Trophoblast cell (in vitro differentiated cells and primary cell): ENCODE data around the gene MOCS3.

Experiments used
- DNase-seq, 2 donors: peaks; one replicate each; pipeline ENCODE4 v3.0.0-alpha.2; 2016
- H2AFZ ChIP-seq: 2 replicates; pipeline ENCODE4 v1.6.1; 2013; ENCODE audit warnings: low read length, moderate library complexity, mild to moderate bottlenecking; ENCODE audit not compliant: insufficient read depth, poor library complexity
- H2AK5ac ChIP-seq: 2 replicates; pipeline ENCODE4 v1.6.1; 2013; ENCODE audit warnings: mild to moderate bottlenecking, low read length
- H2BK120ac ChIP-seq: 2 replicates; pipeline ENCODE4 v1.6.1; 2013; ENCODE audit warnings: low read length, mild to moderate bottlenecking, moderate library complexity; ENCODE audit not compliant: insufficient read depth, poor library complexity
- H2BK12ac ChIP-seq: 2 replicates; pipeline ENCODE4 v1.6.1; 2013; ENCODE audit warnings: mild to moderate bottlenecking, low read length, moderate library complexity
- H2BK5ac ChIP-seq: 2 replicates; pipeline ENCODE4 v1.6.1; 2013; ENCODE audit warnings: low read length, low read depth, moderate library complexity, mild to moderate bottlenecking; ENCODE audit not compliant: poor library complexity
- H3K14ac ChIP-seq: 2 replicates; pipeline ENCODE4 v1.6.1; 2013; ENCODE audit warnings: mild to moderate bottlenecking, low read length
- H3K18ac ChIP-seq: 2 replicates; pipeline ENCODE4 v1.6.1; 2013; ENCODE audit warnings: mild to moderate bottlenecking, low read length
- H3K23ac ChIP-seq: 2 replicates; pipeline ENCODE4 v1.6.1; 2013; ENCODE audit warnings: low read length
- H3K27ac ChIP-seq: 2 replicates; pipeline ENCODE4 v1.5.1; 2013; ENCODE audit warnings: low read depth, mild to moderate bottlenecking, inconsistent platforms, low read length, moderate library complexity
- H3K27me3 ChIP-seq: 2 replicates; pipeline ENCODE4 v1.6.1; 2013; ENCODE audit warnings: inconsistent platforms, mild to moderate bottlenecking, low read length, moderate library complexity; ENCODE audit not compliant: insufficient read depth
- H3K36me3 ChIP-seq, 2 experiments: 1 replicate in 1 of 2; 2 replicates in 1 of 2; pipeline ENCODE4 v1.6.1; 2013; ENCODE audit warnings: low read length in 2 of 2, mild to moderate bottlenecking in 2 of 2, moderate library complexity in 1 of 2; ENCODE audit not compliant: insufficient read depth in 2 of 2, control insufficient read depth in 1 of 2
- H3K4ac ChIP-seq: 2 replicates; pipeline ENCODE4 v1.6.1; 2013; ENCODE audit warnings: low read depth, mild to moderate bottlenecking, low read length, moderate library complexity
- H3K4me1 ChIP-seq, 2 experiments: 1 replicate in 1 of 2; 2 replicates in 1 of 2; pipeline ENCODE4 v1.6.1; 2013; ENCODE audit warnings: low read length in 2 of 2, mild to moderate bottlenecking in 2 of 2, moderate library complexity in 1 of 2; ENCODE audit not compliant: insufficient read depth in 2 of 2, control insufficient read depth in 1 of 2
- H3K4me2 ChIP-seq: 2 replicates; pipeline ENCODE4 v1.6.1; 2013; ENCODE audit warnings: inconsistent platforms, mild to moderate bottlenecking, low read length, moderate library complexity
- H3K4me3 ChIP-seq: 2 replicates; pipeline ENCODE4 v1.5.1; 2013; ENCODE audit warnings: mild to moderate bottlenecking, low read depth, low read length, inconsistent platforms
- H3K79me1 ChIP-seq: one replicate; pipeline ENCODE4 v1.6.1; 2013; ENCODE audit warnings: low read length
- H3K79me2 ChIP-seq: 2 replicates; pipeline ENCODE4 v1.6.1; 2013; ENCODE audit warnings: low read length, mild to moderate bottlenecking; ENCODE audit not compliant: control insufficient read depth, insufficient read depth, poor library complexity
- H3K9ac ChIP-seq: 2 replicates; pipeline ENCODE4 v1.6.1; 2013; ENCODE audit warnings: mild to moderate bottlenecking, low read length
- H3K9me3 ChIP-seq: 2 replicates; pipeline ENCODE4 v1.6.1; 2013; ENCODE audit warnings: low read depth, mild to moderate bottlenecking, control low read depth, inconsistent platforms, low read length; ENCODE audit not compliant: insufficient read depth
- H4K12ac ChIP-seq: 2 replicates; pipeline ENCODE4 v1.6.1; 2013; ENCODE audit warnings: low read depth, mild to moderate bottlenecking, low read length, moderate library complexity
- H4K8ac ChIP-seq: 2 replicates; pipeline ENCODE4 v1.6.1; 2013; ENCODE audit warnings: low read depth, mild to moderate bottlenecking, low read length, moderate library complexity
- H4K91ac ChIP-seq: one replicate; pipeline ENCODE4 v1.6.1; 2013; ENCODE audit warnings: low read depth, mild to moderate bottlenecking, low read length, moderate library complexity
- WGBS: extraction: QIAGEN DNeasy Blood & Tissue Kit; methylation state at CpG from one replicate; pipeline ENCODE4 v1.1.7; 2013; ENCODE audit warnings: missing lambda C conversion rate; ENCODE audit not compliant: insufficient read length, insufficient coverage; ENCODE audit errors: extremely low coverage; 5-methylcytosine and 5-hydroxymethylcytosine counted together

MOCS3 gene

GRCh38 chr20:50983321-50983720 is 24.7 kb downstream of the MOCS3 start:
- Histone ChIP-seq H3K9me3 (no peaks in the 10 kb centered on the region), H2BK12ac (no peak overlapping the region), H4K91ac (no peak overlapping the region), H2AK5ac (no peak overlapping the region), H3K9ac (no peak overlapping the region), H2AFZ (no peak overlapping the region), H3K4me3 (no peak overlapping the region), H3K79me1 (no peaks in the 10 kb centered on the region), H4K12ac (no peak overlapping the region), H3K79me2 (no peaks in the 10 kb centered on the region), H3K18ac (no peak overlapping the region), H3K27ac (no peak overlapping the region), H2BK120ac (no peak overlapping the region), H3K27me3 (no peaks in the 10 kb centered on the region), H3K23ac (no peak overlapping the region), H3K36me3 (no peaks in the 10 kb centered on the region), H3K14ac (no peak overlapping the region), H2BK5ac (no peak overlapping the region), H3K4me1 (peaks cover 0 to 5% of the 10 kb centered on the region in 2 experiments), H3K4ac (no peak overlapping the region), H4K8ac (no peak overlapping the region), H3K4me2 (no peak overlapping the region)
- WGBS, result no CpG with 5 or more reads among the region's 2 CpGs
- DNase-seq, result no peak

GRCh38 chr20:50987493-50988210 is 29.0 kb downstream of the MOCS3 start:
- no peak overlapping the region for H4K12ac ChIP-seq
- no peak overlapping the region for H3K4ac ChIP-seq
- no peaks in the 10 kb centered on the region for H3K27me3 ChIP-seq
- no peaks in the 10 kb centered on the region for H3K9me3 ChIP-seq
- peaks cover 6 to 11% of the 10 kb centered on the region in 2 experiments for H3K4me1 ChIP-seq
- peak overlapping the region; percentile 45 for H2BK12ac ChIP-seq
- no peak overlapping the region for H4K8ac ChIP-seq
- H3K23ac ChIP-seq, result no peak overlapping the region
- H3K4me3 ChIP-seq, result no peak overlapping the region
- WGBS, result no CpG with 5 or more reads among the region's 13 CpGs
- no peak overlapping the region for H3K9ac ChIP-seq
- peak; percentile 67 to 94 for DNase-seq
- no peak overlapping the region for H3K14ac ChIP-seq
- no peak overlapping the region for H3K27ac ChIP-seq
- no peak overlapping the region for H3K4me2 ChIP-seq
- no peaks in the 10 kb centered on the region for H3K79me2 ChIP-seq
- no peak overlapping the region for H4K91ac ChIP-seq
- H2AFZ ChIP-seq, result peak overlapping the region; percentile 64
- no peaks in the 10 kb centered on the region for H3K36me3 ChIP-seq
- no peak overlapping the region for H2AK5ac ChIP-seq
- H3K18ac ChIP-seq, result no peak overlapping the region
- no peak overlapping the region for H2BK120ac ChIP-seq
- H2BK5ac ChIP-seq, result no peak overlapping the region
- no peaks in the 10 kb centered on the region for H3K79me1 ChIP-seq

- no peak overlapping the region for H3K14ac ChIP-seq
- H3K9me3 ChIP-seq, result no peaks in the 10 kb centered on the region
- peak overlapping the region; percentile 35 for H4K8ac ChIP-seq
- H4K91ac ChIP-seq, result peak overlapping the region; percentile 55
- H3K36me3 ChIP-seq, result no peaks in the 10 kb centered on the region
- no peak overlapping the region for H2AFZ ChIP-seq
- H3K4me3 ChIP-seq, result no peak overlapping the region
- H3K4me1 ChIP-seq, result peaks cover 12 to 14% of the 10 kb centered on the region in 2 experiments
- no peak overlapping the region for H3K4me2 ChIP-seq
- WGBS, result no CpG with 5 or more reads among the region's 3 CpGs
- H3K9ac ChIP-seq, result no peak overlapping the region
- H3K23ac ChIP-seq, result no peak overlapping the region
- no peak overlapping the region for H4K12ac ChIP-seq
- peak overlapping the region; percentile 49 for H2BK120ac ChIP-seq
- peak overlapping the region; percentile 69 for H2AK5ac ChIP-seq
- no peak overlapping the region for H3K27ac ChIP-seq
- no peaks in the 10 kb centered on the region for H3K79me2 ChIP-seq
- no peak overlapping the region for H3K4ac ChIP-seq
- H2BK12ac ChIP-seq, result peak overlapping the region; percentile 65
- no peaks in the 10 kb centered on the region for H3K79me1 ChIP-seq
- no peak overlapping the region for H2BK5ac ChIP-seq
- no peaks in the 10 kb centered on the region for H3K27me3 ChIP-seq
- peak in 1 of 2 donors; percentile 59 for DNase-seq
- H3K18ac ChIP-seq, result no peak overlapping the region
Observed at GRCh38 chr20:50991076-50991475, 32.5 kb downstream of the MOCS3 start.

- Histone ChIP-seq H3K18ac (no peak overlapping the region), H3K9me3 (no peaks in the 10 kb centered on the region), H2AFZ (peak overlapping the region; percentile 47), H3K9ac (no peak overlapping the region), H3K23ac (no peak overlapping the region), H4K8ac (no peak overlapping the region), H2BK12ac (no peak overlapping the region), H3K79me2 (no peaks in the 10 kb centered on the region), H3K27ac (peak overlapping the region; percentile 24), H3K79me1 (no peaks in the 10 kb centered on the region), H3K4ac (no peak overlapping the region), H2BK120ac (no peak overlapping the region), H2BK5ac (no peak overlapping the region), H4K91ac (no peak overlapping the region), H3K14ac (no peak overlapping the region), H3K27me3 (no peaks in the 10 kb centered on the region), H3K36me3 (no peaks in the 10 kb centered on the region), H3K4me3 (no peak overlapping the region), H2AK5ac (no peak overlapping the region), H3K4me1 (peaks cover 12 to 16% of the 10 kb centered on the region in 2 experiments), H3K4me2 (no peak overlapping the region), H4K12ac (no peak overlapping the region)
- WGBS, result no CpG with 5 or more reads among the region's 4 CpGs
- peak; percentile 68 to 78 for DNase-seq
Observed at GRCh38 chr20:50992336-50992732, 33.7 kb downstream of the MOCS3 start.
